ENCODE results near the gene GPC5. TPM values are rescaled to one million over a fixed set of nuclear protein-coding genes. Genes with fewer than 3 reads are reported as not detected.
"Not testable (repeated sequence)": the region's sequence is repeated elsewhere in the genome, so short reads cannot be mapped to it uniquely, and the experiment has no call there.

Gene GPC5
- total RNA-seq, 2 experiments from 2014 or later = 0.06 TPM; not detected in 1

DNA sequence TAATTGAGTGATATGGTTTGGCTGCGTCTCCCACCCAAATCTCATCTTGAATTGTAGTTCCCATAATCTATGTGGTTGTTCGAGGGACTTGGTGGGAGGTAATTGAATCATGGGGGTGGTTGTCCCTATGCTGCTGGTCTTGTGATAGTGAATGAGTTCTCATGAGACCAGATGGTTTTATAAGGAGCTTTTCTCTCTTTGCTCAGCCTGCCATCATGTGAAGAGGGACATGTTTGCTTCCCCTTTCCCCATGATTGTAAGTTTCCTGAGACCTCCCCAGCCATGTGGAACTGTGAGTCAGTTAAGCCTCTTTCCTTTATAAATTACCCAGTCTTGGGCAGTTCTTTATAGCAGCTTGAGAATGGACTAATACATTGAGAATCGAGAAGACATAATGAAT, 480.1 kb downstream of the GPC5 start:
- Mint-ChIP-seq H3K4me1 (no peaks in the 10 kb centered on the region), H3K9me3 (no peaks in the 10 kb centered on the region), H3K27me3 (no peaks in the 10 kb centered on the region), H3K4me3 (no peak overlapping the region), H3K36me3 (ENCODE audit: low read depth) (no peaks in the 10 kb centered on the region), H3K27ac (no peak overlapping the region)
- POLR2A ChIA-PET = no interaction called here
- CTCF ChIA-PET = no interaction called here
- DNase-seq = no peak

DNA sequence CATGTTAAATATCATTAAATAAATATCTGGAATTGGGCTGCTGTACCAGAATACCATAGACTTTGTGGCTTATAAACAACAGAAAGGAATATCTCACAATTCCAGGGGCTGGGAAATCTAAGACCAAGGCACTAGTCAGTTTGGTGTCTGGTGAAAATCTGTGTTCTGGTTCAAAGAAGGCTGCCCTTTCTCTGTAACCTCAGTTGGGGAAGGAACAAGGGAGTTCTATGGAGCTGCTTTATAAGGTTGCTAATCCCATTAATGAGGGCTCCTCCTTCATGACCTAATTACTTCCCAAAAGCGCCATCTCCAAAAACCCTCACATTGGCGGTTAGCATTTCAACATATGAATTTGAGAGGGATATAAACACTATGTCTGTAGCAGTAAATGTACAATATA, 480.9 kb downstream of the GPC5 start:
- Mint-ChIP-seq H3K27me3 (no peaks in the 10 kb centered on the region), H3K9me3 (no peaks in the 10 kb centered on the region), H3K36me3 (ENCODE audit: low read depth) (no peaks in the 10 kb centered on the region), H3K27ac (no peak overlapping the region), H3K4me3 (no peak overlapping the region), H3K4me1 (no peaks in the 10 kb centered on the region)
- CTCF ChIA-PET = no interaction called here
- POLR2A ChIA-PET = no interaction called here
- DNase-seq = no peak

DNA sequence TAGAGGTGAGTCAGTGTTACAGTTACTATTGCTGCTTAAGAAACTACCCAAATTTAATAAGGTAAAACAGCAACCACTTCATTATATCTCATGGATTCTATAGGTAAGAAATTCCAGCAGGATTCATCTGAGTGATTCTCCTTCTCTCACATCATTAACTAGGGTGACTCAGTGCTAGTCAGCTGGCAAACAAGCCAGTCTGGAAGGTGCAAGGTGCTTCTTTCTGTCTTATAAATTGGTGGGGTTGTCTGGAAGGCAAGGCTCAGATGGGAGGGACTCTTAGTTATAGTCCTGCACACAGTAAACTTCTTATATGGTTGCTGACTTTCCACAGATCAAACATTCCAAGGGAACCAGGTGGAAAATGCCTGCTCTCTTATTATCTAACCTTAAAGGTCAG, 484.5 kb downstream of the GPC5 start:
- Mint-ChIP-seq H3K9me3 (no peaks in the 10 kb centered on the region), H3K27ac (no peak overlapping the region), H3K4me1 (no peaks in the 10 kb centered on the region), H3K27me3 (no peaks in the 10 kb centered on the region), H3K4me3 (no peak overlapping the region), H3K36me3 (ENCODE audit: low read depth) (no peaks in the 10 kb centered on the region)
- no peak for DNase-seq
- POLR2A ChIA-PET = no interaction called here
- CTCF ChIA-PET = no interaction called here

DNA sequence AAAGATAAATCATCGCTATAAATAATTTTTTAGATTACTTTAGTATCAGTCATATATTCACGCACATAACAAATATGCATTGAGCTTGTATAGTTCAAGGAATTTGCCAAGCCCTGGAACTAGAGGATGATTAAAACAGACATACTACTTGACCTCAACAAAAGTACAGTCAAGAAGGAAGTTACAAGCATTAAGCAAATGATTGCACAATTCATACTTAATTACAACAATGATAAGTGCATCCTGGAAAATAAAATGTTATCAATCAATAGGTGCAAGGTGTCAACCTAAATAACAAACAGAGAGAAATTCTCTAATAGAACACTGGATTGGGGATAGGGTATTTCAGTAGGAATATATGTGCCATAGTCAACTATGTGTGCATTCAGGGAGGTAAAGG, 491.2 kb downstream of the GPC5 start:
- H3K27ac Mint-ChIP-seq = no peak overlapping the region
- H3K4me1 Mint-ChIP-seq = no peaks in the 10 kb centered on the region
- H3K9me3 Mint-ChIP-seq = peaks cover 2% of the 10 kb centered on the region

DNA sequence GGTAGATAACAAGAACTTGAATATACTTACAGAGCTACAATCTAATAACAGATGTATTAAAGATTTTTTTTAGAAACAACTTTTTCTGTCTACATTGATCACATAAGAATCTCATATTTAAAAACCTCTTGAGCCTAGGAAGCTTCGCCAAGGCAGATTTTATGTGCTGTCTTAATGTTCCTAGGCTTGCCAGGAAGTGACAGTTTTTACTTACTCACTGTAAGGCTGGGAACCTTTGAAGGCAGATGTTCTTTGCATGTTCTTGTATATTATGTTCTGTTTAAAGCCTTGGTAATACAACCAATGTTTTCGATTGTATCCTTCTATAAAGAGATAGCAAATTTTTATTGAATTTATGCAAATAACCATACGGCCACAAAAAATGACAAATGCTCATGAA, 492.7 kb downstream of the GPC5 start:
- CTCF ChIA-PET = no interaction called here
- POLR2A ChIA-PET = no interaction called here
- no peak overlapping the region for H3K4me3 Mint-ChIP-seq
- no peak overlapping the region for H3K27ac Mint-ChIP-seq
- H3K36me3 Mint-ChIP-seq (ENCODE audit: low read depth) = no peaks in the 10 kb centered on the region
- no peaks in the 10 kb centered on the region for H3K27me3 Mint-ChIP-seq
- H3K4me1 Mint-ChIP-seq = no peaks in the 10 kb centered on the region
- no peak for DNase-seq
- peaks cover 2% of the 10 kb centered on the region for H3K9me3 Mint-ChIP-seq

More for the DNA sequence above, 491.2 kb downstream of the GPC5 start:
- no peak for DNase-seq
- Mint-ChIP-seq H3K36me3 (ENCODE audit: low read depth) (no peaks in the 10 kb centered on the region), H3K27me3 (no peaks in the 10 kb centered on the region), H3K4me3 (no peak overlapping the region)
- ChIA-PET POLR2A (no interaction called here), CTCF (no interaction called here)

DNA sequence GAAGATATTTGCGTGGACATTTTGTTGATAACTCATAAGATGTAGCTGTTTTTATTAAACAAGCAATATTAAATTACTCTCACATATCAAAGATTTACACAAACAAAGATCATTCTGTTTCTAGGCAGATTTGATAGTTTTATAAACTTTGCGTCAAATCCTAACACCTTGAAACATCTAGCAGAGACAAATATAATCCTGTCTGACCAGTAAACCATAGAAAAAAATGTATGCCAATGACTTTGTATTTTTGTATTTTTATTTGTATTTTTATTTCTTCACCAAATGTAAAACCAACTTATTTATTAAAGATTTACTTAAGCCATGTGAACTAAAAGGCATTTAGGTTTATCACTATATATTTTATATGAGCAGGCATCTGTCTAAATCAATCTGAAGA, 494.6 kb downstream of the GPC5 start:
- Mint-ChIP-seq H3K27ac (no peak overlapping the region), H3K4me3 (no peak overlapping the region), H3K9me3 (peaks cover 2% of the 10 kb centered on the region), H3K36me3 (ENCODE audit: low read depth) (no peaks in the 10 kb centered on the region), H3K4me1 (no peaks in the 10 kb centered on the region), H3K27me3 (no peaks in the 10 kb centered on the region)
- ChIA-PET CTCF (no interaction called here), POLR2A (no interaction called here)
- DNase-seq = no peak

DNA sequence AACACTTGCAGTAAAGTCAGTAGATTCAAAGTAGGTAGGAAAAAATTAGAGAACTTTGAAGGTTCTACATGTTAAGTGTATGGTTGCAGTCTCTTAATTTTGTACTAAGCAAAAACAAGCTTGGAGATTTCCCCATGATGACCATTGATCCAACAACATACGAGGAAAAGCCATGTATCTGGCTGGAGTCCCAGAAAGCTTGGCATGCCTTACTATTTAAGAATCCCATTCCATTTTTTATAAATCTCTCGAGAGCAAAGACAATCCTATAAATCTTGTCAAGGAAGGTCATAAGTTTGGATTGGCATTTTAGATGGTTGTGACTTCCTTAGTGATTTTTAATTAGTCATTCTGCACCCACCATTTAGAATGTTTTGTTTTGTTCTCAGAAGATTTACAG, 495.9 kb downstream of the GPC5 start:
- ChIA-PET CTCF (no interaction called here), POLR2A (no interaction called here)
- no peak overlapping the region for H3K27ac Mint-ChIP-seq
- no peaks in the 10 kb centered on the region for H3K27me3 Mint-ChIP-seq
- peaks cover 2% of the 10 kb centered on the region for H3K9me3 Mint-ChIP-seq
- DNase-seq = no peak
- no peaks in the 10 kb centered on the region for H3K4me1 Mint-ChIP-seq
- H3K36me3 Mint-ChIP-seq (ENCODE audit: low read depth) = no peaks in the 10 kb centered on the region
- no peak overlapping the region for H3K4me3 Mint-ChIP-seq

DNA sequence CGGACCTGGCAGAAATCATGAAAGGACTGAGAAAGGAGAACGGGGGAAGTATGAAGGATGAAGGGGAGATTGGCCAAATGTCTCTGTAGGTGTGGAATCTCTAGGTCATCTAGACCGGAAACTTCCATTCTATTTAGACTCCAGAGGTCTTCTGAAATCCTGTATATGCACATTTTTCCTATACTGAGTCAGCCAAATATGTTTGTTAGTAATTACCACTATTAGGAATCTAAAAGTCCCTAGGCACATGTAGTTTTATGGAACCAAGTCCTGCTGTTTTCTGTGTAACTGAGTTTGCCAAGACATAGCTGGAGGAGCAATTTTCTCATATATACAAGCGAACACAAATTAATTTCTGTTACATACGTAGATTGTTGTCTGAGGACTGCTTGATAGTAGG, 498.1 kb downstream of the GPC5 start:
- H3K4me1 Mint-ChIP-seq = no peaks in the 10 kb centered on the region
- CTCF ChIA-PET = interaction anchor here (0.6 kb wide), 1 partner anchor 207 kb away, joined by 3 read pairs; no protein-coding TSS in a partner anchor

DNA sequence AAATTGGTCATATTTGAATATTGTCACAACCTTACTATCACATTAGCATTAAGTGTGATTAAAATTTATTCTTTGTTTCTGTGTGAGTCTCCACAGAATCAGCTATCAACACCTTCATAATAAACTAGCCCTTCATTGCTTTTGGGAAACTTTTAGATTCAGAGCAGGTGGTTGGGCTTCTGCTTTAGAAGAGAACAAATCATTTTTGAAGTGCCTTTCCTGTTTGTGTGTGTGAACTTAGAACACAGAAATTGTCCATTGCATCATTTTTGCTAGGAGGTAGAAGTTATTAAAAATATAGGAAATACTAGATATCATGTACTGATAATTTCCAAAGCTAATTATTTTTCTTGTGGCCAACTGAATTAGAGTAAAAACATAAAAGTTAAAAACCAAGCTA, 500.6 kb downstream of the GPC5 start:
- CTCF ChIA-PET; H3K36me3 Mint-ChIP-seq (ENCODE audit: low read depth); H3K4me1 Mint-ChIP-seq; H3K27ac Mint-ChIP-seq; H3K27me3 Mint-ChIP-seq; DNase-seq; H3K9me3 Mint-ChIP-seq; H3K4me3 Mint-ChIP-seq; POLR2A ChIA-PET: not testable (repeated sequence)

More for the DNA sequence above, 498.1 kb downstream of the GPC5 start:
- no peak overlapping the region for H3K27ac Mint-ChIP-seq
- peaks cover 2% of the 10 kb centered on the region for H3K9me3 Mint-ChIP-seq
- no peak overlapping the region for H3K4me3 Mint-ChIP-seq
- H3K36me3 Mint-ChIP-seq (ENCODE audit: low read depth) = no peaks in the 10 kb centered on the region
- DNase-seq = no peak
- POLR2A ChIA-PET = no interaction called here
- H3K27me3 Mint-ChIP-seq = no peaks in the 10 kb centered on the region

DNA sequence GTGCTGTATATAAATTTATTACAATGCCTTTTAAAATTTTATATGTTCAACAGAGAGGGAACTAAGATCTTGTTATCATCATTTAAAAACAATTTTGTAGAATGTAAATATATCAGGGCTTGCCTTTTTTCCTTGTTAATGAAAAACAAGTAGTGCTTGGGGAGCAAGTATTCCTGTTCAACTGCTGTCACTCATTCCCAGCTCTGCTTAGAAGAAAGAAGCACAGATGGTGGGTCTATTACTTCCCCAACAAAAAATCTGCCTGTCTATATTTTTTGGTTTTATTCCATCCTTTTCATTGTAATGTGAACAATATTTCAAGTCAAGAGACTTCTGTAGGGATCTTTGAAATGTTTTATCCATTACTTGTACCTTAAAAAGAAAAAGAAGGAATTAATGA, 503.9 kb downstream of the GPC5 start:
- H3K4me1 Mint-ChIP-seq = no peaks in the 10 kb centered on the region
- peaks cover 3% of the 10 kb centered on the region for H3K9me3 Mint-ChIP-seq
- ChIA-PET CTCF (no interaction called here), POLR2A (no interaction called here)
- DNase-seq = no peak
- H3K27ac Mint-ChIP-seq = no peak overlapping the region
- no peaks in the 10 kb centered on the region for H3K27me3 Mint-ChIP-seq
- no peak overlapping the region for H3K4me3 Mint-ChIP-seq
- H3K36me3 Mint-ChIP-seq (ENCODE audit: low read depth) = no peaks in the 10 kb centered on the region

DNA sequence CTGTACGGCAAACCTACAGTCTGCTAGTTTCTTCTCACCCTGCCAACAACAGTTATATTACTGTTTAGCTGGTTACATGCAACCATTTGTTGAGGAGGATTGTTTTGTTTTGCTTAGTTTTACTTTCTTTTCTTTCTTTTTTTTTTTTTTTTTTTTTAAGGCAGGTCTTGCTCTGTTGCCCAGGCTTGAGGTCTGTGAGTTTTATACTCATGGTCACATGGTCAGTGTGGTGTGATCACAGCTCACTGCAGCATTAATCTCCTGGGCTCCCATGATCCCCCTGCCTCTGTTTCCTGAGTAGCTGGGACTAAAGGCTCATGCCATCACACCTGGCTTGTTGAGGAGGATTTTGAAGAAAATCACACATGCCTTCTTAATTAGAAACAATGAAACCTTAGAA, 505.6 kb downstream of the GPC5 start:
- Mint-ChIP-seq H3K27me3 (no peaks in the 10 kb centered on the region), H3K36me3 (ENCODE audit: low read depth) (no peaks in the 10 kb centered on the region), H3K27ac (no peak overlapping the region), H3K4me1 (no peaks in the 10 kb centered on the region), H3K4me3 (no peak overlapping the region), H3K9me3 (peaks cover 3% of the 10 kb centered on the region)
- POLR2A ChIA-PET = no interaction called here
- CTCF ChIA-PET = interaction anchor here (0.6 kb wide), 1 partner anchor 147 kb away, joined by 4 read pairs; no protein-coding TSS in a partner anchor
- no peak for DNase-seq

DNA sequence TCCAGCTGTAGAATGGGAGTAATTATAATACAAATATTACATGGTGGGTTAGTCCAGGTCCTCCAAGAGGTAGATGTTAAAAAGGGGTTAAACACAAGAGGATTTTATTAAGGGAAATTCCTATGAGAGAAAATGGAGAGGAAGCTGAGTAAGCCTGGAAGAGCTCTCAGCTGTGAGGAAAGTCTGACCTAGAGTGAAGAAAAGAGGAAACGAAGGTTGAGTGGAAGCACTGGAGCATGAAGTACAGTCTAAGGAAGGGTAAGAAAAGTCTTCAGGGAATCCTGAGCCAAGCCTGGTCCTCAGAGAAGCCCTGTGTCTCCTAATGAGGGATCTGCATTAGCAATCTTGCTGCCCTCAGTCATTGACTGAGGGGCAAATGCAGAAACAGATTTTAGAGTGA, 506.2 kb downstream of the GPC5 start:
- Mint-ChIP-seq H3K27me3 (no peaks in the 10 kb centered on the region), H3K36me3 (ENCODE audit: low read depth) (no peaks in the 10 kb centered on the region), H3K27ac (no peak overlapping the region), H3K4me3 (no peak overlapping the region), H3K9me3 (peaks cover 3% of the 10 kb centered on the region), H3K4me1 (no peaks in the 10 kb centered on the region)
- ChIA-PET CTCF (no interaction called here), POLR2A (no interaction called here)
- no peak for DNase-seq

DNA sequence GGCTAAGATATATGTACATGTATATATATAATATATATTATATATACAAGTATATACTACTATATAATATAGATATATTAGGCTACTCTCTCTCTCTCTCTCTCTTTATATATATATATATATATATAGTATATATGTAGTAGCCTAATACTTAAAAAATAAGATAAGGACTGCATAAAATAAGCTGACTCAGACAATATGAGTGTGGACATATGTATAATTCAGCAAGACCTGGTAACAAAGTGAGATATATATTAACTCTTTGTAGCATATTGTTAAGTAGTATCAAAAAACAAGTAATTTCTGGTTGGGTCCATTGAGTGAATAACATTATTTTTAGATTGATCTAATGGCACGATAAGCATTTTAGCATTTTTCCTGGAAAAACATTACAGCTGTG, 509.0 kb downstream of the GPC5 start:
- ChIA-PET POLR2A (no interaction called here), CTCF (no interaction called here)
- Mint-ChIP-seq H3K4me3 (no peak overlapping the region), H3K27ac (no peak overlapping the region), H3K27me3 (no peaks in the 10 kb centered on the region), H3K9me3 (peaks cover 3% of the 10 kb centered on the region), H3K36me3 (ENCODE audit: low read depth) (no peaks in the 10 kb centered on the region), H3K4me1 (no peaks in the 10 kb centered on the region)
- DNase-seq = no peak

DNA sequence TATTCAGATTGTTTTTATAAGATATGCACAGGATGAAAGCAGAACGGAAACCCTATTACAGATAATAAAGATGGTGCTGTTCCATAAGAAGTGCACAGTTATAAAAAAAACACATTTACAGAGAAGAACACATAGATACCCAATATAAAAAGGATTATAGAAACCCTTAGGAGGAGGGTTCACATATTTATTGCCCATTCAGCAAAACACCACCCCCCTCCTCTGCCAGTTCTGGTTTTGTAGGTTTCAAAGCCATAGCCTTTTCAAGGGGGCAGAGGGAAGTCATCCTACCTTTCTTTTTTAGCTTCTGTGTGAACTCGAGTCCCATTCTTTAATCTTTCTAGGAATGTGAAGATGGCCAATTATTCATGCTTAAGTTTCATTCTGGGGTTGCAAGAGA, 511.2 kb downstream of the GPC5 start:
- Mint-ChIP-seq H3K9me3 (no peaks in the 10 kb centered on the region), H3K36me3 (ENCODE audit: low read depth) (no peaks in the 10 kb centered on the region), H3K4me1 (no peaks in the 10 kb centered on the region), H3K27me3 (no peaks in the 10 kb centered on the region), H3K27ac (no peak overlapping the region), H3K4me3 (no peak overlapping the region)
- ChIA-PET POLR2A (no interaction called here), CTCF (no interaction called here)
- DNase-seq = no peak
